DND-41 (cell line): ENCODE data around the gene MBP.

ENCODE experiments used
- ATAC-seq: fragments of 200-7000 bp; cut with Tn5 transposase; 3 replicates; pipeline ENCODE4 v1.9.1; 2021; ENCODE audit warnings: low read depth; ENCODE audit not compliant: insufficient read depth
- DNase-seq: peaks from one replicate; pipeline ENCODE4 v3.0.0-alpha.2; 2020
- H2AFZ ChIP-seq: 2 replicates; pipeline ENCODE4 v1.6.0; 2012; ENCODE audit warnings: low read depth, low read length
- H3K27ac ChIP-seq: 2 replicates; pipeline ENCODE4 v1.5.1; 2012; ENCODE audit warnings: low read length, inconsistent platforms
- H3K27me3 ChIP-seq: fragments of 200-600 bp; sonication (generic); 2 replicates; pipeline ENCODE4 v1.6.0; 2012; ENCODE audit warnings: low read length, mild to moderate bottlenecking, inconsistent platforms; ENCODE audit not compliant: insufficient read depth, poor library complexity
- H3K36me3 ChIP-seq: 2 replicates; pipeline ENCODE4 v1.5.1; 2012; ENCODE audit warnings: low read length, inconsistent platforms; ENCODE audit not compliant: insufficient read depth
- H3K4me1 ChIP-seq: 2 replicates; pipeline ENCODE4 v1.5.1; 2012; ENCODE audit warnings: mild to moderate bottlenecking, low read length; ENCODE audit not compliant: insufficient read depth
- H3K4me2 ChIP-seq: 2 replicates; pipeline ENCODE4 v1.6.0; 2012; ENCODE audit warnings: mild to moderate bottlenecking, moderate library complexity, low read length, inconsistent platforms; ENCODE audit not compliant: insufficient read depth
- H3K4me3 ChIP-seq, 2 experiments: fragments of 200-600 bp in 1 of 2; shearing (Covaris generic) in 1 of 2; 2 replicates each; pipeline ENCODE4 v1.5.1; 2012 to 2016; ENCODE audit warnings: inconsistent platforms in 2 of 2, low read length in 2 of 2, mild to moderate bottlenecking in 2 of 2, low read depth in 1 of 2, moderate library complexity in 1 of 2
- H3K79me2 ChIP-seq: 2 replicates; pipeline ENCODE4 v1.6.0; 2012; ENCODE audit warnings: low read length, inconsistent platforms; ENCODE audit not compliant: insufficient read depth
- H3K9ac ChIP-seq: 2 replicates; pipeline ENCODE4 v1.6.0; 2012; ENCODE audit warnings: low read depth, mild to moderate bottlenecking, inconsistent platforms, low read length, moderate library complexity
- H3K9me3 ChIP-seq: 2 replicates; pipeline ENCODE4 v1.5.1; 2012; ENCODE audit warnings: low read length, moderate library complexity, mild to moderate bottlenecking, inconsistent platforms; ENCODE audit not compliant: insufficient read depth, severe bottlenecking
- H4K20me1 ChIP-seq: 2 replicates; pipeline ENCODE4 v1.6.0; 2012; ENCODE audit warnings: low read length; ENCODE audit not compliant: insufficient read depth
- EZH2 ChIP-seq: IDR thresholded peaks from 3 replicates; pipeline ENCODE4 v1.6.1; 2012; ENCODE audit warnings: borderline replicate concordance, low read depth, mild to moderate bottlenecking, moderate library complexity, low read length, inconsistent platforms; ENCODE audit not compliant: severe bottlenecking
- TF ChIP-seq, protein P1 (sequence below): IDR thresholded peaks from 2 replicates; pipeline ENCODE4 v1.5.1; 2012; ENCODE audit warnings: borderline replicate concordance, low read length, moderate library complexity, mild to moderate bottlenecking; ENCODE audit not compliant: poor library complexity, severe bottlenecking; ENCODE audit errors: extremely low read depth

MBP gene

DNA sequence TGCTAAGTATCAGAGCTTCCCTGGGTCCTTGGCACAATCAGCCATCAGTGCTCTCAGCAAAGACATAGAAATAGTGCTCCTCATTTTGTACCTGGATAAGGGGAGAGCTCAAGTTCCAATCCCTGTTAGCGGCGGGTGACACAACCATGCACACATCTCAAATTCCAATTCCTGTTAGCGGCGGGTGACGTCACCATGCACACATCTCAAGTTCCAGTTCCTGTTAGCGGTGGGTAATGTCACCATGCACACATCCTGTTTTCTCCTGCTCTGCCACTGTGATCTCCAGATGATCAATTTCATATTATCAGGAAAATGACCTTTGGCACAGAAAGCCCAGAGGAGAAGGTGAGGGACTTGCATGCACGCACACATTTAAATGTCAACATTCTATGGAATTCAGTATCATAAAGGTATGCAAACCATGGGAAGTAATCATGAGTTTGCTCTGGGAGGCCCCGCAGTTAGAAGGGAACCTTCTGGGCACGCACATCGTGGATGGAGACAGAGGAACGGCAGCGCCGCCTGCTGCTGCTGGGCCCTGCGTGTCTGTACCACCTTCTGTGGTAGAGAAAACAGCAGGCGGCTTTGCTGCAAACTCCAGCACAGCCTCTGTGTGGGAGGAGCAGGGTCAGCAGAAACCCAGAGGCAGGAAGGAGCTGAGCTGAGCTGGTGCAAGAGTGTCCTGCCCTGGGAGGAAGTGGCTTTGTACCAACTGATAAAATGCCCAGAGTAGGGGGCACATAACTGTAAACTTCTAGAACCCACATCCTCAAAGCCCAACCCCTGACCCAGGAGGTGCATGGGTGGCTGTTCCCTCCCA is 77.8 kb downstream of the MBP start:
- no peak for TF ChIP-seq EZH2
- TF ChIP-seq, protein P1, sequence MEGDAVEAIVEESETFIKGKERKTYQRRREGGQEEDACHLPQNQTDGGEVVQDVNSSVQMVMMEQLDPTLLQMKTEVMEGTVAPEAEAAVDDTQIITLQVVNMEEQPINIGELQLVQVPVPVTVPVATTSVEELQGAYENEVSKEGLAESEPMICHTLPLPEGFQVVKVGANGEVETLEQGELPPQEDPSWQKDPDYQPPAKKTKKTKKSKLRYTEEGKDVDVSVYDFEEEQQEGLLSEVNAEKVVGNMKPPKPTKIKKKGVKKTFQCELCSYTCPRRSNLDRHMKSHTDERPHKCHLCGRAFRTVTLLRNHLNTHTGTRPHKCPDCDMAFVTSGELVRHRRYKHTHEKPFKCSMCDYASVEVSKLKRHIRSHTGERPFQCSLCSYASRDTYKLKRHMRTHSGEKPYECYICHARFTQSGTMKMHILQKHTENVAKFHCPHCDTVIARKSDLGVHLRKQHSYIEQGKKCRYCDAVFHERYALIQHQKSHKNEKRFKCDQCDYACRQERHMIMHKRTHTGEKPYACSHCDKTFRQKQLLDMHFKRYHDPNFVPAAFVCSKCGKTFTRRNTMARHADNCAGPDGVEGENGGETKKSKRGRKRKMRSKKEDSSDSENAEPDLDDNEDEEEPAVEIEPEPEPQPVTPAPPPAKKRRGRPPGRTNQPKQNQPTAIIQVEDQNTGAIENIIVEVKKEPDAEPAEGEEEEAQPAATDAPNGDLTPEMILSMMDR: peak; percentile 96
- DNase-seq (peak; percentile 96), ATAC-seq (peak; percentile 76)
- Histone ChIP-seq H3K27me3 (no peaks in the 10 kb centered on the region), H4K20me1 (no peaks in the 10 kb centered on the region), H3K9me3 (no peaks in the 10 kb centered on the region), H3K27ac (peak overlapping the region; percentile 99), H3K79me2 (peaks cover 47% of the 10 kb centered on the region), H3K4me3 (peak overlapping the region in 1 of 2 experiments; percentile 55; a peak in 2 of 4 replicates), H3K9ac (peak overlapping the region; percentile 73), H3K4me1 (peaks cover 79% of the 10 kb centered on the region), H2AFZ (peak overlapping the region; percentile 51), H3K4me2 (peak overlapping the region; percentile 79), H3K36me3 (peaks cover 16% of the 10 kb centered on the region; the same call in 1 of the 2 replicates)

DNA sequence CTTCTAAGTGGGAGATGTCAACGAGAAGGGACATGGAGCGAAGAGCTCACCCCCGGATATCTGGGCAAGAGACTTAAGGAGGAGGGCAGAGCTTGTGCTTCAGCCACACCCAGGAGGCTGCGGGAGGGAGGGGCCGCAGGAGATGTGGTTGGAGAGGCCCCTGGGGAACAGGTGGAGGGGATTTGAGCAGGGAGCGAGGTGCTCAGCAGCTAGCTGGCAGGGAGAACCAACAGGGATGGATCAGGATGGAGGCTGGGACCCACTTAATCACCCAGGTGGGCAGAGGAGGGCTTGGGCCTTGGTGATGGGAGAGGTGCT is 78.3 kb downstream of the MBP start:
- H3K4me3 ChIP-seq: peak overlapping the region in 1 of 2 experiments; percentile 55; a peak in 2 of 4 replicates

GRCh38 chr18:77053616-77054287 is 78.8 kb downstream of the MBP start:
- Histone ChIP-seq H4K20me1 (no peaks in the 10 kb centered on the region), H3K4me1 (peaks cover 70% of the 10 kb centered on the region), H3K27me3 (no peaks in the 10 kb centered on the region), H3K79me2 (peaks cover 44% of the 10 kb centered on the region), H3K9ac (peak overlapping the region; percentile 73), H2AFZ (peak overlapping the region; percentile 41; the same call in 1 of the 2 replicates), H3K4me2 (peak overlapping the region; percentile 79), H3K36me3 (peaks cover 13% of the 10 kb centered on the region; the same call in 1 of the 2 replicates), H3K27ac (peak overlapping the region; percentile 99), H3K4me3 (peak overlapping the region in 1 of 2 experiments; percentile 55; a peak in 2 of 4 replicates), H3K9me3 (no peaks in the 10 kb centered on the region)
- DNase-seq: no peak
- TF ChIP-seq EZH2: no peak
- TF ChIP-seq, protein P1: no peak
- ATAC-seq: no peak

More for the DNA sequence above, 78.3 kb downstream of the MBP start:
- Histone ChIP-seq H3K27me3 (no peaks in the 10 kb centered on the region), H2AFZ (peak overlapping the region; percentile 41; the same call in 1 of the 2 replicates), H3K4me1 (peaks cover 75% of the 10 kb centered on the region), H3K9ac (peak overlapping the region; percentile 73), H3K9me3 (no peaks in the 10 kb centered on the region), H3K36me3 (peaks cover 13% of the 10 kb centered on the region; the same call in 1 of the 2 replicates), H4K20me1 (no peaks in the 10 kb centered on the region), H3K27ac (peak overlapping the region; percentile 99), H3K4me2 (peak overlapping the region; percentile 79), H3K79me2 (peaks cover 45% of the 10 kb centered on the region)
- peak; percentile 86 for DNase-seq
- ATAC-seq: peak; percentile 36
- no peak for TF ChIP-seq EZH2
- TF ChIP-seq, protein P1: no peak
